HG03064 (cell line): ENCODE results near the gene FBLN1.
"Not testable (repeated sequence)": the region's sequence is repeated elsewhere in the genome, so short reads cannot be mapped to it uniquely, and the experiment has no call there.

Source experiments
- ATAC-seq: cut with Tn5 transposase; IDR thresholded peaks from one replicate; pipeline ENCODE4 v1.9.1; 2021; ENCODE audit warnings: low read depth; ENCODE audit not compliant: unreplicated experiment

Gene FBLN1, protein sequence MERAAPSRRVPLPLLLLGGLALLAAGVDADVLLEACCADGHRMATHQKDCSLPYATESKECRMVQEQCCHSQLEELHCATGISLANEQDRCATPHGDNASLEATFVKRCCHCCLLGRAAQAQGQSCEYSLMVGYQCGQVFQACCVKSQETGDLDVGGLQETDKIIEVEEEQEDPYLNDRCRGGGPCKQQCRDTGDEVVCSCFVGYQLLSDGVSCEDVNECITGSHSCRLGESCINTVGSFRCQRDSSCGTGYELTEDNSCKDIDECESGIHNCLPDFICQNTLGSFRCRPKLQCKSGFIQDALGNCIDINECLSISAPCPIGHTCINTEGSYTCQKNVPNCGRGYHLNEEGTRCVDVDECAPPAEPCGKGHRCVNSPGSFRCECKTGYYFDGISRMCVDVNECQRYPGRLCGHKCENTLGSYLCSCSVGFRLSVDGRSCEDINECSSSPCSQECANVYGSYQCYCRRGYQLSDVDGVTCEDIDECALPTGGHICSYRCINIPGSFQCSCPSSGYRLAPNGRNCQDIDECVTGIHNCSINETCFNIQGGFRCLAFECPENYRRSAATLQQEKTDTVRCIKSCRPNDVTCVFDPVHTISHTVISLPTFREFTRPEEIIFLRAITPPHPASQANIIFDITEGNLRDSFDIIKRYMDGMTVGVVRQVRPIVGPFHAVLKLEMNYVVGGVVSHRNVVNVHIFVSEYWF

DNA sequence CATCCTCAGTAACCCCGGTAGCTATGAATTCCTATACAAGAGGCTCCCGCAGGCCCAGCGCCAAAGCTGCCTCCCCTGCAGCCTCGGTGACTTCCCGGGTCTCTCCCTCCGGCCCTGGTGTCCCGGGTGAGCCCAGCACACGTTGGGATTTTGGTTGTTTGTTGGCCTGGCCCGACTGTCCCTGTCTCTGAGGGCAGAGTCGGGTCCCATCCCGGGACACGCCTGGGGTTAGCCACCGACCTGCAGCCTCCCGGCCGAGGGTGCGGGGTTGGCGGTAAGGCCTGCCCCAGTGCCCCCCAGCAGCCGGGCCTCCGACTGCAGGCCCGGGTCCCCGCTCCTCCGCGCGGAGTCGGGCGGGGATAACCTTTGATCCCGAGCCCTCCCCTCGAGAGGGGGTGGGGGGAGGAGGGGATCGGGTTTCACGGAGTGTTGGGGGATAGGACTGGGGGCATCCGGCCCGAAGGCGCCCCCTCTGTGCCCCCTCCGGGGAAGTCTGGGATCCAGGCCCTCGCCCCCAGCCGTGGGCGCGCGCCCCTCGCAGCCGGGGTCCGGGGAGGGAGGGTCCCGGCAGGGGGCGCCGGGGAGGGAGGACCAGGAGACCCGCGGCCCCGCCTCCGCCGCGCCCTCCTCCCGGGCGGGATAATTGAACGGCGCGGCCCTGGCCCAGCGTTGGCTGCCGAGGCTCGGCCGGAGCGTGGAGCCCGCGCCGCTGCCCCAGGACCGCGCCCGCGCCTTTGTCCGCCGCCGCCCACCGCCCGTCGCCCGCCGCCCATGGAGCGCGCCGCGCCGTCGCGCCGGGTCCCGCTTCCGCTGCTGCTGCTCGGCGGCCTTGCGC, at the start of gene FBLN1:
FBLN1 (plus strand) TSS at position 669 of the 835 bp plus-strand sequence; CDS start at position 772, 103 bp downstream.
- ATAC-seq, result no peak

DNA sequence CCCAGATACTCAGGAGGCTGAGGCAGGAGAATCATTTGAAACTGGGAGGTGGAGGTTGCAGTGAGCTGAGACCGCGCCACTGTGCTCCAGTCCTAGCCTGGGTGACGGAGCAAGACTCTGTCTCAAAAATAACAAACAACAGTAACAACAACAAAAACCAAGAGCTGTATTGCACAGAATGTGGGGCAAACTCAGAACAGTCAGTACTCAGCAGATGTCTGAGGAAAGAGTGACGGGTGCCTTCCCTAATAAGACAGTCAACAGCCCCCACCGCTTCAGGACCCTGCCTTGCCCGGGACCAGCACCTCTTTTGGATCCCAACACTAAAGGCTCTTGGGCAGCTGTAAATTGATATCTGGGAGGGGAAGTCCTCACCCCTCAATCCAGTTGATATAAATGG, 48.9 kb upstream of the FBLN1 start:
- no peak for ATAC-seq

DNA sequence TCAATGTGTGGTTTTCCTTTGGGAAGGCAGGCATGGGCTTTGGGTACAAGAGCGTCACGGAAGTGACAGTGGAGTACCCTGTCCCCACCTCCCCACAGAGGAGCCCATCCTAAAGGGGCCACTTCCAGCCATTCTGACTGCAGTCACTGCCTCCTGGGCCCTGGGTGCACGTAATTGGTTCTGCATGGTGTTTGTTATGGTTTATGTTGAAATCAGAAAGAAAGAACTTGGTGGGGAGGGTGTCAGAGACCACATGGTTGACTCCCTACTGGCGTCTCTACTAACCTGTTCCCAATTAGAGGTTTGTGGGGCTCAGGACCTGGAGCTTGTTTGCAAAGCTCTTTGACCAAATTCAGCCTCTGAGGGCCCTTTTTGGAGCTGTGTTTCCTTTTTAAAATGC, 48.4 kb upstream of the FBLN1 start:
- no peak for ATAC-seq

DNA sequence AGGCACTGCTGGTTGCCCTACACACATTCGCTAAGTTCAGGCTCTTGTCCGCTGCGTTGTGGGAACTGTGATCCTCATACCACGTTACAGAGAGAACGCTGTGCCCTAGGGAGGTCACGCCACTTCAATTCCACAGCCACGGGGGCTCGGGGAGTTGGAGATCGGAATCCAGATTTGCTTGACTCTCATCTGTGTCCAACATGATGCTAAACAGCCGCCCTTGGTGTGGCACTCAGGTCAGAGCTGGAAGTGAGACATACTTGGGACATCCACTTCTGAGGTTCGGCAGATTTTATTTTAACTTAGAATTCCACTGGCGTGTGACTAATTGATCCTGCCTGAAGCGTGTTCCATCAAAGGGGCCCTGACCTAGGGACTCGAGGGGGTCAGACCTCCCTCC, 47.5 kb upstream of the FBLN1 start:
- ATAC-seq, result no peak

DNA sequence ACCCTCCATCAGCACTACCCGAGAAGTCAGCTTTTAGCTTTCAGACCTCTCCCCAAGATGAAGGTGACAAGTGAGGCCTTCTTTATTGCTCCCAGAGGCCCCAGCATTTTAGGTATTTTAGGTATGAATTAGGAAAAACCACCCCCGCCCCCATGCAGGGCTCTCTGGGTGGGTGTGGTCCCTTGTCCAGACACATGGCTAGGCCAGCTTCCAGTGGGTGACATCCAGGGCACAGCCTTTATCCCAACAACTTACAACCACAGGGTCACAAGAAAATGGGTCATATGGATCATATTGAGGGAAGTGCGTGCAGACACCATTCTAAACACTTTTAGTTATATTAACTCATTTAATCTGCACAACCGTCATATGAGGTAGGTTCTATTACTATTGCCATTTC, 47.1 kb upstream of the FBLN1 start:
- no peak for ATAC-seq

DNA sequence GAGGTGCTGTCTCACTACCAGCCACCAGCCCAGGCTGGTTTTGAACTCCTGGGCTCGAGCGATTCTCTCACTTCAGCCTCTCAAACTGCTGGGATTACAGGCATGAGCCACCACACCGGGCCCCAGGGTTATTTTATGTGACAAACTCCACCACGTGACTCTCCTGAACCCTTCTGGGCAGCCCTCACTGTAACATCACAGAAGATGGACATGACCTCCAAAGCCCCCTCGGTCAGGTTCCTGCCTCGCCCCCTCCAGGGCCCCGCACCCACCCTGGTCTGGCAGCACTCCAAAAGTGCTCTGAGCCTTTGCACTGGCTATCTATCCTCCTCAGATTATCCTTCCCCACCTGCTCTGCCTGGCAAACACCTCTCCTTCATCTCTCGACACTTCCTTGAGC, 45.9 kb upstream of the FBLN1 start:
- ATAC-seq, result no peak

DNA sequence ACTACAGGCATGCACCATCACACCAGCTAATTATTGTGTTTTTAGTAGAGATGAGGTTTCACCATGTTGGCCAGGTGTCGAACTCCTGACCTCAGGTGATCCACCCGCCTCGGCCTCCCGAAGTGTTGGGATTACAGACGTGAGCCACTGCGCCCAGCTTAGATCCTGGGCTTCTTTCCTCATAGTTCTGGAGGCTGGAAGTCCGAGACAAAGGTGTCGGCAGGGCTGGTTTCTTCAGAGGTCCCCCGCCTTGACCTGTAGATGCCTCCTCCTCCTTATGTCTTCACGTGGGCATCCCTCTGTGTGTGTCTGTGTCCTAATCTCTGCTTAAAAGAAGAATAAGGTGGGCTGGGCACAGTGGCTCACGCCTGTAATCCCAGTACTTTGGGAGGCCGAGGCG, 44.2 kb upstream of the FBLN1 start:
- no peak for ATAC-seq

DNA sequence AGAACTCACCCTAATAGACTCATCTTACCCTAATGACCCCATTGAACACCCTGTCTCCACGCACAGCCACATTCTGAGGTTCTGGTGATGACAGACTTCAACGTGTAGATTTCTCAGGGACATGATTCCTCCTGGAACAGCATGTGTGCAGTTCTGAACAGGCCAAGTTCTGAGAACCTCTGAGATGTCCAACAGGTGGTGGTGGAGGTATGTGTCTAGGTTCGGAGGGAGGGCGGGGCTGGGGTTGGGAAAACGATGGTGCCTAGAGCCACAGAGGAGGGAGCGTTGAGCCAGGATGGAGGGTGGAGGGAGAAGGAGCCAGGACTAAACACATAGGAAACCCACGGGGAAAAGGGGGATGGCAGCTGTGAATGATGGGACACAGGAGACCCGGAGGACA, 43.4 kb upstream of the FBLN1 start:
- ATAC-seq, result no peak

DNA sequence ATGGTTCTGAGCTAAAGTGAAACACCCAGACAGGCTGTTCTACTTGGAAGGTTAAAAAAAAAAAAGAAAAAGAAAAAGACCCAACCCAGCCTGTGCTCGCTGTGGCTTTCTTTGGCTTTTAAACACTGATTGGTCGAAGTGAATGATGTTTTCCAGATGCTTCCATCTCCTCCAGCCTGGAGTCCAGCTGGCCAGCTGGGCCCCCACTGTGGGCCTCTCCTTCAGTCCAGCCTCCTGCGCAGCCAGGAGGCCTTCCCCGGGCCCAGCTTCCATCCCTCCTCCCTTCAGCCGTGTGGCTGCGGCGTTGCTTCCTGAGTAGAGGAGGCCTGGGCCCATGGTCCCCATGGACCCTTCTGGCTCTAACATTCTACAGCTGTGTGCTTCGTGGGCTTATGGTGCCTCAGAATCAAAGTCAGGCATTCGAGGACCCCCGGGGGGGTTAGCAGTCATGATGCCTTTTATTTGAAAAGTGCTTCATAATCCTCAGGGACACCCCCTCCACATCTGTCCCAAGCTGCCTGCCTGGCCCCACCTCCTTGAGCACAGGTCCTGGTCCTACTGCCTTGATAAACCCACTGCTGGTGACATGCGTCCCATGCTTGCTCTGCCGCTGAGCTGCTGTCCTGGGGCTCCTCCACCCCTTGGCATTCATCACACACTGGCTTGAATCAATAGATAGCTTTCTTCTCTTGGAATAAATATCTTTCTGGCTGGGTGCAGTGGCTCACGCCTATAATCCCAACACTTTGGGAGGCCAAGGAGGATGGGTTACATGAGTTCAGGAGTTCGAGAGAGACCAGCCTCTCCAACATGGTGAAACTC, 42.2 kb upstream of the FBLN1 start:
- no peak for ATAC-seq

DNA sequence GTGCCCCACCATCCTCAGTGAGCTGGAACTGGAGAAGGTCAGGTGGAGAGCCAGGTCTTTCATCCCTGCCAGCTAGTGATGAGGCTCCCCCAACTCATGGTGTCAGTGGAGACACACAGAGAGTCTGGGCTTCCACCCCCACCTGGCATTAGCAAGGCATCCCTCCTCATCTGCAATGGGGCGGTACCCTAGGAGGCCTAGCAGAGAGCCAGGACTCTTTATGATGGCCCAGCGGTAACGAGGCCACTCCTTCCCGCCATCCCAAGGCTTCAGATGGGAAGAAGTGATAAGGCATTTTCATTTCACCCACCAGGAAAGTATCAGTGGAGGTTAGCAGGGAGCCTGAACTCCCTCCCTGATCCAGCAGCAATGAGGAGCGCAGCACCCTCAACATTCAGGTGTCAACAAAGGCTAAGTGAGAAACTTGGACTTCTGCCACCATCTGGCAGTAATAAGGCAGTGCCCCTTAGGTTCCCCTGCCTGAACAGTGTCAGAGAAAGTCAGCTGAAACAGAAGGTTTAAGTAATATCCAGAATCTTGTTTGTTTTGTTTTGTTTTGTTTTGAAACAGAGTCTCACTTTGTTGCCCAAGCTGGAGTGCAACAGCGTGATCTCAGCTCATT, 40.5 kb upstream of the FBLN1 start:
- ATAC-seq, result no peak

DNA sequence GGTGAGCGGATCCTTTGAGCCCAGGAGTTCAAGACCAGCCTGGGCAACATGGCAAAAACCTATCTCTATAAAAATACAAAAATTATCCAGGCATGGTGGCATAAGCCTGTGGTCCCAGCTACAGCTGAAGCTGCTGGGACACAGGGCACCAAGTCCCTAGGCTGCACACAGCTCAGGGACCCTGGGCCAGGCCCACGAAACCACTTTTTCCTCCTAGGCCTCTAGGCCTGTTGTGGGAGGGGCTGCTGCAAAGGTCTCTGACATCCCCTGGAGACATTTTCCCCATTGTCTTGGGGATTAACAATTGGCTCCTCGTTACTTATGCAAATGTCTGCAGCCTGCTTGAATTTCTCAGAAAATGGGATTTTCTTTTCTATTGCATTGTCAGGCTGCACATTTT, 39.0 kb upstream of the FBLN1 start:
- ATAC-seq, result not testable (repeated sequence)

DNA sequence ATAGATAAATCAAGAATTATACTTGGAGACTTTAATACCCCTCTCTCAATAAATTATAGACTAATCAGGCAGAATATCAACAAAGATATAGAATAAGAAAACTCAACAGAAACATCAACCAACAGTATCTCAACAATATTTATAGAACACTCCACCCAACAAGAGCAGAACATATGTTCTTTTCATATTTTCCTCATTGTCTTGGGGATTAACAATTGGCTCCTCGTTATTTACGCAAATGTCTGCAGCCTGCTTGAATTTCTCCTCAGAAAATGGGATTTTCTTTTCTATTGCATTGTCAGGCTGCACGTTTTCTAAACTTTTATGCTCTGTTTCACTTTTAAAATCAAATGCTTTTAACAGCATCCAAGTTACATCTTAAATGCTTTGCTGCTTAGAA, 37.0 kb upstream of the FBLN1 start:
- no peak for ATAC-seq

DNA sequence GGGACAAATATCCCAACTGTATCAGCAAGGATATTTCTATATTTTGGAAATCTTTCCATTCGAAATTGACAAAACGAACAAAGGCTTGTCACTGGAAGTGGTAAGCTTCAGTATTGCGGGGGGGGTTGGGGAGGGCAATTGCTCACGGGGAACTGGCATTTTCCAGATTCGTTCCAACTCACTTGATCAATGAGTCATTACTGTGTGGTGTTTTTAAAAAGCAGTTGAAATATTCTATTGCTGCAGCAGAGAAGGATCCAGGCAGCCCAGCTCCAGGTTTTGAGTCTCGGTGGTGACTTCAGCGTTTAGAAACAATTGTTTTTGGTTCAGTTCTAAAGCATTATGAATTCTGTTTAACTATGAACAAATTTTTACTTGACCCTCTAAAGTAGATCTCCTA, 33.8 kb upstream of the FBLN1 start:
- ATAC-seq, result no peak

DNA sequence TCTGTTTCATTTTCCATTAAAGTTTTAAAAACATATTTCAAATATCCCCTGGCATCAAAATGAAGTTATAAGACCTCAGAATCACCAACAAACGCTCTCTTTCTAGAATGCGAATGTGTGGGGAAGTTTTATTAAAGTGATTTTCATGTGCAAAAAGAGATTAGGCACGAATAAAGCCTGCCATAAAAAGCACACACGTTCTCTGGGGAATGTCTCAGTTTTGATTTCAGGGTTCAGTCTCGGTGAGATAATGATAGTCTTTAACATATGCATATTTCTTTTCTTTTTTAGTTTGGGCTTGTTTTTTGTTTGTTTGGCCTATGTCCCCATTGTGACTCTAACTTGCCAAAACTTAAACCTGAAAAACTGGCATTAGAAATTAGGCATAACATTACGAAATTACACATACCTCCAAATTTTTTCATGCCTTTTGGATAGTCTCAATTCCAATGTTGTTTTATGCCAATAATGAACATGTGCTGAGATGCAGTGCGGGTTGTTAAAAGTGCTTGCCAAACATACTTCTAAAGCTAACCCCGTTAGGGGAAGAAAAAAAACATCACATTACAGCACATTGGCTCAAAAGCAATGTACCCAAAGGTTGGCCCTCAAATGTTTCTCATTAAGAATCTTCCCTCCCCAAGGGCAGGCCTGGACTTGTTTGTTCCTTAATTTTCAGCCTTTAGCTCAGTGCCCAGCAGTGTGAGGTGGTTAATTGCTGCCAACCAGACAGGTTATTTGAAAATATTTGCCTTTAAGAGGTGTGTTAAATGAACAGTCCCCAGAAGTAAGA, 33.2 kb upstream of the FBLN1 start:
- no peak for ATAC-seq

DNA sequence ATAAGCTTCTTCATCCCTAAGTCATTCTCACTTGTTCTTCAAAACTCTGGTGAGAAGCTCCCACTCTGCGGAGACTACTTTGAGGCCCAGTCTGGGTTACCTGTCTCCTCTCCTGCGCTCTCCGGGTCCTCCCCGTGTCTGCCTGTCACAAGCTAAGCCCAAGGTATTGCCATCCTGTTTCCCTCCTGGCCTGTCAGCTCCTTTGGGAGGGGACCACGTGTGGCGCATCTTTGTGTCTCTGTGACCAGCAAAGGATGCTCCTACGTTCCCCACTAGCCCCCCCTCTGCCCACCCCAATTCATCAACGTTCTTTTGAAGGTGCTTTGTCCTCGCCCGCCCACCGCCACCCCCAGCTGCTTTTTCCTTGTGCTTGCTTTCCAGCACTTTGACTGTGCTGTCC, 31.8 kb upstream of the FBLN1 start:
- no peak for ATAC-seq

DNA sequence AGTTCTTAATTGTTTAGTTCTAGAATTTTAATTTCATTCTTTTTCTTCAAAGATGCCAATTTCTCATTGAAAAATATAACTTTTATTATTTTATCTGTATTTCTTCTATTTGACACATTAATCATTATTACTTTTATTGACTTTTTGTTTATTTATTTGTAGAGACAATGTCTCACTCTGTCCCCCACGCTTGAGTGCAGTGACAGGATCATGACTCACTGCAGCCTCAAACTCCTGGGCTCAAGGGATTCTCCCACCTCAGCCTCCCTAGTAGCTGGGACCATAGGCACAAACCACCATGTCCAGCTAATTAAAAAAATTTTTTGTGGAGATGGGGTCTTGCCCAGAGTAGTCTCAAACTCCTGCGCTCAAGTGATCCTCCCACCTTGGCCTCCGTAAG, 30.3 kb upstream of the FBLN1 start:
- ATAC-seq, result no peak

DNA sequence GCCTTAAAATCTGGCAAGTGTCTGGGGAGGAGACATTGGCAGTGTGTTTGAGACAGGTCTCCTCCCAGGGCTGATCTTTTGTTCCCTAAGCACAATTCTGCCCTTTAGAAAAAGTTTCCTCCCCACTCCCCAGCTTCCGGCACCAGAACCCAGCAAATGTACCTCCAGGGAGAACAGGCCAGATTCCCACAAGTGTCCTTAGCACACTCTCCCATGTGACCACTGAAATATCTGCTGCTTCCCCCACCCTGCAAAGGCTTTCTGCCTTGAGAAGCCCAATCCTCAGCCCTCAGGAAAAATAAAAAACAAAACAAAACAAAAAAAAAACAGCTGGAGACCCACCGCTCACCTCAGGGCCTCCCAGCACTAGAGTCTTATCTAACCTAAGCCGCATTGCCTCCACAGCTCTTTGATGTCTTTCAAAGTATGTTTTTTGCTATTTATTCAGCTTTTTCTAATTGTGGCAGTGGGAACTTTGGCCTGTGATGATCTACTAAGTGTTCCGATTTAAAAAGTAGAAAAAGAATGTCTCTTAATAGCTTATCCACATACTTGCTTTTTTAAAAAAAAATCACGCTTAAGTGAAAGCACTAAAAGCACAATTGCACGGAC, 29.0 kb upstream of the FBLN1 start:
- no peak for ATAC-seq

DNA sequence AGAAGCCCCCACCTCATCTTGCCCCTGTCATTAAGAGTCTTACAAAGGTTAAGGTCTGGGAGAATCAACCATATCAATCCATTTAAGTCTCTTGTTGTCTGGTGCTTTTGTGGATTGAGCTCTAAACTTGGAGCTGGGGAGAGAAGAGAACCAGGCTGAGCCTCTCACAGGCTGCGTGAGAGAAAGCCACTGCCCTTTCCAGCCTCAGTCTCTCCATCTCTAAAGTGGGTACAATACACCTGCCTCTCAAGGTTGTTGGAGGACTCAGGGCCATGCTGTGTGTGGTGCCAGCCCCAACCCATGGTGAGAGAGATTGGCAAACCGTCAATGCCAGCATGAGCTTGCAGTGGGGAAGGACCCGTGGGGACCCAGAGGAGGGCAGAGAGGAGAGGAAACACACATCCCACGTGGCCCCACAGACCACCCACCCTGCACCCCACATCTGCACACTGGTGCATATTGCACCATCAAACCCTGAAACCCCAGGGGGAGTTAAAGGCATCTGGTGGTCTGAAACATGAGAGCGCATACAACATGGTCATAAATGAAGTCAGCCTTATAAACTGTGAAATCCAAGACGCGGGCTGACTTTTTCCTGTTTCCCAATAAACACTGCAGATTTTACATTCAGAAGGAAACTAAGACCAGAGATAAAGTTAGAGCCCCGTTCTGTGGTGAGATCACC, 27.5 kb upstream of the FBLN1 start:
- ATAC-seq, result no peak
